GM12891 (cell line): ENCODE results near the gene ST7.
"Not testable (repeated sequence)": the region's sequence is repeated elsewhere in the genome, so short reads cannot be mapped to it uniquely, and the experiment has no call there.

Experiments
- DNase-seq: peaks from one replicate; pipeline ENCODE4 v3.0.0; 2011; ENCODE audit warnings: low spot score; ENCODE audit not compliant: insufficient read length
- FAIRE-seq: peaks from 2 replicates; lab custom pipeline; 2011; peaks lifted over from hg19 to GRCh38; lab: Jason Lieb, UNC
- PAX5 ChIP-seq: IDR thresholded peaks from 2 replicates; pipeline ENCODE4 v1.6.1; 2011; ENCODE audit warnings: low read length, moderate library complexity, mild to moderate bottlenecking; ENCODE audit not compliant: insufficient read depth, severe bottlenecking
- POLR2A ChIP-seq: IDR thresholded peaks from 2 replicates; pipeline ENCODE4 v1.6.1; 2011; ENCODE audit warnings: low read depth, low read length, control low read depth
- POLR2AphosphoS5 ChIP-seq: IDR thresholded peaks from 2 replicates; pipeline ENCODE4 v1.6.1; 2011; ENCODE audit warnings: low read depth, low read length, control low read depth
- POU2F2 ChIP-seq: IDR thresholded peaks from 2 replicates; pipeline ENCODE4 v1.6.1; 2011; ENCODE audit warnings: low read depth, mild to moderate bottlenecking, control low read depth, low read length, moderate library complexity
- SPI1 ChIP-seq: IDR thresholded peaks from 2 replicates; pipeline ENCODE4 v1.6.1; 2011; ENCODE audit warnings: low read depth, low read length, control low read depth
- TAF1 ChIP-seq: IDR thresholded peaks from 2 replicates; pipeline ENCODE4 v1.6.1; 2011; ENCODE audit warnings: low read depth, low read length, control low read depth

Gene ST7

DNA sequence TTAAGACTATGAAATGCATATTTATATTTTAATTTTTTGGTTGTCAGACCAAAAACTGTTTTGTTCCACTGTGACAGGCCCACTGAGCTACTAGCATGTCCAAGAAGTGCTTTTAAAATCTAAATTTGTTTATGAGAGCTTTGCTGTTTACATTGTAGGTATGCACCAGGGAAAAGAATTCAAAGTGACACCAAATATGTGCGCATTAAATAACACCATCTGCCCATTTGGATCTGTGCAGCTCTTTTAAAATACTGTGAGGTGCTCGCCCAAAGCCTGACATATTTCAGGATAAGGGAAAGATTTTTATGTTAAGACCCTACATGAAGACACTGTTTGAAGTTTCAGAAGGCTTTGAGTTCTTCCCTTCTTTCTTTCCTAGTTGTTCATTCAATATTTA, 162.9 kb downstream of the ST7 start:
- TF ChIP-seq SPI1: no peak
- no peak for TF ChIP-seq POU2F2
- no peak for TF ChIP-seq POLR2A
- no peak for TF ChIP-seq PAX5
- TF ChIP-seq TAF1: no peak
- TF ChIP-seq POLR2AphosphoS5: no peak
- no peak for DNase-seq
- no peak for FAIRE-seq

GRCh38 chr7:117117172-117117571, 163.9 kb downstream of the ST7 start:
- no peak for TF ChIP-seq POLR2AphosphoS5
- no peak for TF ChIP-seq TAF1
- no peak for TF ChIP-seq PAX5
- TF ChIP-seq SPI1: no peak
- TF ChIP-seq POU2F2: no peak
- no peak for TF ChIP-seq POLR2A
- FAIRE-seq: no peak
- DNase-seq: no peak

- DNase-seq (no peak), FAIRE-seq (peak; percentile 5)
- TF ChIP-seq POLR2AphosphoS5 (no peak), SPI1 (no peak), POLR2A (no peak), PAX5 (no peak), POU2F2 (no peak), TAF1 (no peak)
Measured at GRCh38 chr7:117118579-117119180, 165.4 kb downstream of the ST7 start.

- no peak for DNase-seq
- TF ChIP-seq SPI1: 0 out of 2 replicates have a peak, but pooled peaks have one; percentile 7
- no peak for TF ChIP-seq POLR2AphosphoS5
- no peak for TF ChIP-seq POU2F2
- peak; percentile 54 for FAIRE-seq
Measured at GRCh38 chr7:117119192-117119924, 166.1 kb downstream of the ST7 start.

DNA sequence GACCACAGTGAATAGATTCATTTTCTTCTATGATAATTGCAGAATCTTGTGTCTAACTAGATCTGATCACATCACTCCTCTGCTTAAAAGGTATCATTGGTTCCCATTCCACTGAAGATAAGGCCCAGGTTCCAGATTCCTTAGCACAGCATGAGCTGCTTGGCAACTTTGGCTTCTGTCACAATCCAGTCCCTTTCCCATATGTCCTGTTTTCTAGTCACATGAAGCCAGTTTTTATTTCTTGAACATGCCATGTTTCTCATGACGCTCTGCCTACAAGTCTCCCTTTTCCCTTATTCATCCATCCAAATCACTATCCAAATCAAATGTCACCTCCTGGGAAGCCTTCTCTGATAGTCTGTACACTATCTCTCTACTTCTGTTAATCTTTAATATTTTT, 167.0 kb downstream of the ST7 start:
- FAIRE-seq: peak; percentile 72
- DNase-seq: not testable (repeated sequence)

DNA sequence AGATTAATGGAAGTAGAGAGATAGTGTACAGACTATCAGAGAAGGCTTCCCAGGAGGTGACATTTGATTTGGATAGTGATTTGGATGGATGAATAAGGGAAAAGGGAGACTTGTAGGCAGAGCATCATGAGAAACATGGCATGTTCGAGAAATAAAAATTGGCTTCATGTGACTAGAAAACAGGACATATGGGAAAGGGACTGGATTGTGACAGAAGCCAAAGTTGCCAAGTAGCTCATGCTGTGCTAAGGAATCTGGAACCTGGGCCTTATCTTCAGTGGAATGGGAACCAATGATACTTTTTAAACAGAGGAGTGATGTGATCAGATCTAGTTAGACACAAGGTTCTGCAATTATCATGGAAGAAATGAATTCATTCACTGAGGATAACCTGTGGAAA, 168.7 kb downstream of the ST7 start:
- FAIRE-seq, DNase-seq: not testable (repeated sequence)

- DNase-seq (no peak), FAIRE-seq (no peak)
- TF ChIP-seq SPI1 (no peak), POLR2AphosphoS5 (no peak), POLR2A (no peak), TAF1 (no peak), PAX5 (no peak), POU2F2 (no peak)
Measured at GRCh38 chr7:117122536-117122935, 169.2 kb downstream of the ST7 start.

GRCh38 chr7:117123311-117123926, 170.1 kb downstream of the ST7 start:
- FAIRE-seq (no peak), DNase-seq (no peak)
- TF ChIP-seq PAX5 (no peak), POLR2A (no peak), TAF1 (no peak), POLR2AphosphoS5 (no peak), POU2F2 (no peak), SPI1 (no peak)

DNA sequence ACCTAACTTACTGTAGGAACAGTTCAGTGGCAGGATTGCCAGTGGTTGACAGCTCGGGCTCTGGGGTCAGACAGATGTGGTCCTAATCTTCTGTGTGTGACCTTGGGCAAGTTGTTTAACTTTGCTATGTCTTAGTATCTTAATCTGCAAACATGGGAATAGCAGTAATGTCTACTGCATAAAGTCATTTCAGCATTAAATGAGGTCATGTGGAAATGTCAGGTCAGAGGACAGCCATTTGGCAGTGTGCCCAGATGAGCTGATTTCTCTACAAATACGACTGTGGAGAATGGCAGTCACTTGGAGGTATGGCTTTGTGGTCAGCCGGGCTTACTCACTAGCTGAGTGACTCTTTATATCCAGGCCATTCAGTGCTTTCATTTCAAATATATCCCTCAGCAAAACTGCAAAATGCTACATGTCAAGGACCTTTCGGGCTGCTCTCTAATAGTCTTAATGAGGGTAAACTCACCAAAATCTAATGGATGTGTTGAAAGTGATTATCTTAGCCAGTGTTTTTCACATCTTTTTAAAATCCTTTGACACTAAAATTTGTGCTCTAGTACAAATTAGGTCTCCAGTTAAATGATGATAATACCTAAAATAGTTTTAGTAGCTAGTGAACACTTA, 171.4 kb downstream of the ST7 start:
- TF ChIP-seq POLR2AphosphoS5 (peak; percentile 40; the same call in 1 of the 2 replicates), TAF1 (no peak), SPI1 (no peak), POU2F2 (no peak)
- FAIRE-seq: peak; percentile 84
- DNase-seq: no peak

DNA sequence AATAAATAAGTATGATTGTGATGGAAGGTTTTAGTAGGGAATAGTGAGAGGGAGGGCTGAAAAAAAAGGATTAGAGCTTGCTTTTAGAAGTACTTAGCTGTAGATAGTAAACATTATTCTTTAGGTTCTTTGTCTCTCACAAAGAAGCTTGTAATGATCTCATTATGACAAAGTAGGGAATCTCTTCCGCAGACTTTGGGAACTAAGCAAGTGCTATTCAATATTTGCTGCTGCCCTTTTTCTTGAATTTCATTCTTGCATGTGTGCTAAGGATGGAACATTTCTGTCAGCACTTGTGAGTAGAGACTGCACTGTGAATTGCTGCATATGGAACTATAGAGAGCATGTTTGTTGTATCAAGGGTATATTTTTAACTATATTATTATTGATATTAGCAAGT, 173.4 kb downstream of the ST7 start:
- DNase-seq: no peak
- FAIRE-seq: no peak
- no peak for TF ChIP-seq POU2F2
- TF ChIP-seq TAF1: no peak
- TF ChIP-seq PAX5: no peak
- no peak for TF ChIP-seq POLR2AphosphoS5
- TF ChIP-seq POLR2A: no peak
- TF ChIP-seq SPI1: no peak
